Tibial nerve (tissue), 4 donors: Measurements from ENCODE around the gene ZBTB7C.

ENCODE experiments used
- CTCF ChIP-seq, 5 experiments: fragments of 200-600 bp in 3 of 5; fragments of 450-650 bp in 2 of 5; sonication (generic) in 3 of 5; IDR thresholded peaks; one replicate each; pipeline ENCODE4 v1.5.1; 2016 to 2019; ENCODE audit warnings: antibody characterized with exemption in 5 of 5, mild to moderate bottlenecking in 3 of 5, moderate library complexity in 2 of 5
- EP300 ChIP-seq, 2 donors: sonication (generic); formaldehyde crosslinking; IDR thresholded peaks; one replicate each; pipeline ENCODE4 v1.6.1; 2017; ENCODE audit warnings: antibody characterized with exemption in 2 of 2, mild to moderate bottlenecking in 1 of 2
- POLR2A ChIP-seq, 2 donors: fragments of 450-650 bp; IDR thresholded peaks; one replicate each; pipeline ENCODE4 v1.6.1; 2017; ENCODE audit warnings: antibody characterized with exemption in 2 of 2, mild to moderate bottlenecking in 2 of 2, moderate library complexity in 2 of 2

GRCh38 chr18:48126240-48126639 is 282.9 kb downstream of the ZBTB7C start:
- no peak for TF ChIP-seq POLR2A (IDR thresholded peaks at IDR 0.05)
- no peak for TF ChIP-seq CTCF (IDR thresholded peaks at IDR 0.05)
- TF ChIP-seq EP300 (IDR thresholded peaks at IDR 0.05), result no peak
